ENCODE data around the gene SIK1. TPM values are rescaled to one million over a fixed set of nuclear protein-coding genes. Genes with fewer than 3 reads are reported as not detected.
"Not testable (repeated sequence)": the region's sequence is repeated elsewhere in the genome, so short reads cannot be mapped to it uniquely, and the experiment has no call there.

Gene SIK1
- 5.6 and 7.1 TPM in 2 replicates for total RNA-seq

DNA sequence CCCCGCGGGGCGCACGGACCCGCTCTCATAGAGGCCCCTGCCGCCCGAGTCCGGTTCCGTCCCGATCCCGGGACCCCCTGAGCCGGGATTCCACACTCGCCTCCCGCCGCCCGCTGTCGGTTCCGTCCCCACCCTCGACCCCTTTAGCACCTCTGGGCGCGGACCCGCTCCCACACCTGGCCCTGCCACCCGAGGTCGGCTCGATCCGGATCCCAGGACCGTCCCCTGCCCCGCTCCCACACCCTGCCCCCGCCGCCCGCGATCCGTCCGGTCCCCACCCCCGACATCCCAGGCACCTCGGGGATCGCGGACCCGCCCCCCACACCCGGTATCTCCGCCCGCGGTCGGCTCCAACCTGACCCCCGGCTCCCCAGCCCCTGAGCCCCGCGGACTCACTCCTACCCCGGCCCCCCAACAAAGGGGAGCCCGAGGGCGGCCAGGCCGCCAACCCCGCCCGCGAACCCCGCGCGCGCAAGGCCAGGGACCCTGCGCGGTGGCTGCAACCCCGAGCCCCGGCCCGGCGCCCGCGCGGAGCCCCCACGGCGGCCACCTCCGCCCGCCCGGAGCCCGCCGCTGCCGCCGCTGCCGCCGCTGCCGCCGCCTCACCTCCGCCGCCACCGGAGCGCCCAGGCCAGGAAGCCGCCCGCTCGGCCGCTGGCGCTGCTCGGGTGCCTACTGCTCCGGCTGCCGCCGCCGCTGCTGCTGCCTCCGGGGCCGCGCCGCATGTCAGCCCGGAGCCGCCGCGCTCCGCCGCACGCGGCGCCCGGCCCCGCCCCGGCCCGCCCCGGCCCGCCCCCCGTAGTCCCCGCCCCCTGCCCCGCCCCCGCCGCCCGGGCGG is at the start of gene SIK1:
SIK1 (minus strand) TSS at position 728 of the 838 bp plus-strand sequence. CDS start 953 bp downstream, outside the sequence.
- H3K36me3 Mint-ChIP-seq (ENCODE audit: low read depth); H3K27ac Mint-ChIP-seq; H3K4me1 Mint-ChIP-seq (ENCODE audit: low read depth); DNase-seq (ENCODE audit: low spot score); H3K4me3 Mint-ChIP-seq (ENCODE audit: low read depth); H3K27me3 Mint-ChIP-seq (ENCODE audit: low read depth); H3K9me3 Mint-ChIP-seq; intact Hi-C loops (cut with micrococcal nuclease): not testable (repeated sequence)

DNA sequence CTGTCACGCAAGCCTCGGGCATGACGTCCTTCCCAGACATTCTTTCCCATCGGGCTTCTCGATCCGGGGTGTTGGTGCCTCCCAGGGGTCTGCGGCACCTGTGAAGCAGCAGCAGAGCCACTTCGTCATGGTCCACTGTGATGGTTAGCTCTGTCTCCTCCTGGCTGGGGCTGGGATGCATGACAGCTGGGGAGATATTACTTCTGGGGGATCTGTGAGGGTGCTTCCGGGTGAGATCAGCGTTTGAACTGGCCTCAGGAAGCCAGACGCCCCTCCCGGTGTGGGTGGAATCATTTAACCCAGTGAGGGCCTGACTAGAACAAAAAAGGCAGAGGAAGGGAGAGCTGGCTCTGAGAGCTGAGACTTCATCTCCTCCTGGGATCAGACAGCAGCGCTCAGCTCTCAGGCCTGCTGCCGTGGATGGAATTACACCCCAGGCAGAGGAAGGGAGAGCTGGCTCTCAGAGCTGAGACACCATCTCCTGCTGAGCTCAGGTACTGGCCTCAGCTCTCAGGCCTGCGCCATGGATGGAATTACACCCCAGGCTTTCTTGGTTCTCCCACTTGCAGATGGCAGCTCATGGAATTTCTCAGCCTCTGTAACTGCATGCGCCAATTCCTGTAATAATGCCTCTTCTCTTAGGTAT is 44.8 kb upstream of the SIK1 start:
- DNase-seq (ENCODE audit: low spot score); H3K4me3 Mint-ChIP-seq (ENCODE audit: low read depth); H3K4me1 Mint-ChIP-seq (ENCODE audit: low read depth); H3K9me3 Mint-ChIP-seq; intact Hi-C loops (cut with micrococcal nuclease); H3K27ac Mint-ChIP-seq; H3K36me3 Mint-ChIP-seq (ENCODE audit: low read depth); H3K27me3 Mint-ChIP-seq (ENCODE audit: low read depth): not testable (repeated sequence)

DNA sequence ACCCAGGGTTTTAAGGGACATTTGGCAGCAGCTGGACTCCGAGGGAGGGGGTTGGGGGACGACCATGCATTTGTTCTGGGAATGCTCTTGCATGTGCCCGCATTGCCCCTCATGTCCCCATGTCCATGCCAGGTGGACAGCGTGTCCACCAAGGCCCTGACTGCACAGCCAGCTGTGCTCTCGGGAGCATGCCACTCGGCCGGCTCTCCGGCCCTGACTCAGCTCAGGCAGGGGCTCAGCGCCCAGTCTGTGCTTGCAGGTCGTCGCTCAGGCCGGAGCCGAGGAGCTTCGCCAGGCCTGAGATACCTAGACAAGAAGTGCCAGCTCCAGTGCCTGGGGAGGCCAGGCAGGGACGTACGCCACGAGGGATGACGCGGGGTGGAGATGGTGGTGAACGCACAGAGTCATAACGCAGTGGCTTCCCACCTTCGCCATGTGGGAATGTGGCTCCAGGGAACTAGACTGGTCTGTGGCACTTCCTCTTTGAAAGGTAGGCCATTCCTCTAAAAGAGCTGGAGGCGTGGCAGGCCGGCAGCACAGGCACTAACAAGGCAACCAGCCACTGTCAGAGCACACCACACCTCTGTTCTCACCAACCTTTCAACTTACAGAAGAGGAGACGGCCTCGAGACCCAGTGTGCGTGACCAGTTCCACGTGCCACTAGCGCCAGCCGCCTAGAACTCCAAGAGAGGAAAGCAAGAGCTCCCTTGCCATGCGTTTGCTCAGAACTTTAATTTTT is 43.0 kb upstream of the SIK1 start:
- intact Hi-C loops (cut with micrococcal nuclease); H3K9me3 Mint-ChIP-seq; H3K4me1 Mint-ChIP-seq (ENCODE audit: low read depth); H3K27me3 Mint-ChIP-seq (ENCODE audit: low read depth); DNase-seq (ENCODE audit: low spot score); H3K4me3 Mint-ChIP-seq (ENCODE audit: low read depth); H3K27ac Mint-ChIP-seq; H3K36me3 Mint-ChIP-seq (ENCODE audit: low read depth): not testable (repeated sequence)

DNA sequence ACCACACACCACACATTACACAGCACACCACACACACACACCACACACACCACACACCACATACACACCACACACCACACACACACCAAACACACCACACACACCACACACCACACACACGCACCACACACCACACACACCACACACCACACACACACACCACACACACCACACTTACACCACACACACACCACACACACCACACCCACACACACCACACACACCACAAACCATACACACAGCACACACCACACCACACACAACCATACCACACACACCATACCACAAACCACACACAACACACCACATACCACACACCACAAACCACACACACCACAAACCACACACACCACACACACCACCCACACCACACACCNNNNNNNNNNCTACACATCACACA is 40.9 kb upstream of the SIK1 start:
- Mint-ChIP-seq H3K27me3 (ENCODE audit: low read depth) (no peaks in the 10 kb centered on the region), H3K4me3 (ENCODE audit: low read depth) (no peak overlapping the region), H3K27ac (no peak overlapping the region), H3K36me3 (ENCODE audit: low read depth) (no peaks in the 10 kb centered on the region), H3K9me3 (no peaks in the 10 kb centered on the region), H3K4me1 (ENCODE audit: low read depth) (no peaks in the 10 kb centered on the region)
- intact Hi-C loops (cut with micrococcal nuclease): no loop called here
- no peak for DNase-seq (ENCODE audit: low spot score)

DNA sequence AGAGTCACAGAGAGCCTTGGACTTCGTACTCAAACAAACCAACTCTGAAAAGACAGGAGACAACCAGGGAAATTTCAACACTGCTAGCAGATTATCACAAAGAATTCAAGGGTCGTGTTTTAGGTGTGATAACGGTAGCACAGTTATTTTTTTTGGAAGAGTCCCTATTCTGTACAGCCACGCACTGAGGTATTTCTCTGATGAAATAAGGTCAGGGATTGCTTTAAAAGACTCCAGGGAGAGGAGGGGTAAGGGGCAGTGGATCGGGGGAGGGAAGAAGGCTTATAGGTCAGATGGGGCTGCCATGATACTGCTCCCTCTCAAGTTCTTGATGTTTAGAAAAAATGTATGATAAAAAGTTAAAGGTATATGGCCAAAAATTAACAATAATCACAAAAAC is 38.2 kb upstream of the SIK1 start:
- DNase-seq (ENCODE audit: low spot score); intact Hi-C loops (cut with micrococcal nuclease); H3K36me3 Mint-ChIP-seq (ENCODE audit: low read depth); H3K4me1 Mint-ChIP-seq (ENCODE audit: low read depth); H3K4me3 Mint-ChIP-seq (ENCODE audit: low read depth); H3K9me3 Mint-ChIP-seq; H3K27me3 Mint-ChIP-seq (ENCODE audit: low read depth); H3K27ac Mint-ChIP-seq: not testable (repeated sequence)

DNA sequence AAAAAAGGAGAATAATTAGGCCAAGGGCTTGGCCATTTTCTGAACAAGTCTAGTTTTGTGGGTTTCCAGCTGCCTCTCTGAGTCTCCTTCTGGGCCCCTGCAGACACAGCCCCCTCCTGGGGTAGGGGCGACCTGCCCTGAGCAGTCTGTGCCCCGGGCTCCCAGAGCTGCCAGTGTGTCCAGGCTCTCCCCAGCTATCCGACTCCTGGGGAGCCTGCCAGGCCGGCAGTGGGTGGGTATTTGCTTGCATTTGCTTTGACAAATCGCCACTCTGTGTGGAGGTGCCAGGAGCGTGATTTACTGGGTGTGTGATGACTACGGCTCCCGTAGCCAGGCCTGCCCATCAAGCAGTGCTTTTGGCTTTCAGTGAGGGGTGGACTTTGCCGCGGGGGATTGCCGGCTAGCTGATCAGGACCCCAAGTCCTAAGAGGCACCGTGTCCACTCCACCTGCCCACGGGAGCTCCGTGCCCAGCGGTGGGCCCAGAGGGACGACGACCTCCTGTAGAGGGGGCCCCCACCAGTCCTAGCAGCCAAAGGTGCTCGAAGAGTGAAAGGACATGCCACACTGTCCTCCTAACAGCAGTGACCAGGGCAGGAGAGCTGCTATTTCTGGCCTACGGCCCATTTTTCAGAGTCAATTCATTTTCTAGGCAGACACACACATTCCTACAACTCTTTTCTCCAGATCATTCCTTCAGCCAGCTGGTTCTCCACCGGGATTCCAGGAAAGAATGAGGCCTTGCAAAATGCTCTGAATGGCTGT is 36.7 kb upstream of the SIK1 start:
- intact Hi-C loops (cut with micrococcal nuclease); DNase-seq (ENCODE audit: low spot score); H3K27ac Mint-ChIP-seq; H3K4me3 Mint-ChIP-seq (ENCODE audit: low read depth); H3K27me3 Mint-ChIP-seq (ENCODE audit: low read depth); H3K4me1 Mint-ChIP-seq (ENCODE audit: low read depth); H3K36me3 Mint-ChIP-seq (ENCODE audit: low read depth); H3K9me3 Mint-ChIP-seq: not testable (repeated sequence)

DNA sequence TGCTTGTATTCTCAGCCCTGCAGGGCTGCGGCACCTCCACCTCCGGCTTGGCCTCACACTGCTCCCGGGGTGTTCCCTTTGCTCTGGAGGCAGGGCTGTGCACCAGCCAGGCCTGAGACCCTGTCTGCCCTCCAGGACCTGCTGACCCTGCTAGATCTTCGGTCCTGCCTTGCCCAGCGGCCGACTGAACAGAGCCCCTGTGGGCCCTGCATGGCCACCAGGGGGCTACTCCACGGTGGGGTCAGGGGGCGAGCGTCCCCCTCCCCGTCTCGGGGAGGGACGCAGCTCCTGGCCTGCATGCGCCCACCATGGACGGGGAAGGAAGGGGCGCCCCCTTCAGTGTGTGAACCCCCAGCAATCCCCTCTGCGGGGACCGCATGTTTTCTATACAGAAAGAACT is 36.0 kb upstream of the SIK1 start:
- H3K4me3 Mint-ChIP-seq (ENCODE audit: low read depth); H3K9me3 Mint-ChIP-seq; H3K27ac Mint-ChIP-seq; H3K36me3 Mint-ChIP-seq (ENCODE audit: low read depth); DNase-seq (ENCODE audit: low spot score); intact Hi-C loops (cut with micrococcal nuclease); H3K27me3 Mint-ChIP-seq (ENCODE audit: low read depth); H3K4me1 Mint-ChIP-seq (ENCODE audit: low read depth): not testable (repeated sequence)

DNA sequence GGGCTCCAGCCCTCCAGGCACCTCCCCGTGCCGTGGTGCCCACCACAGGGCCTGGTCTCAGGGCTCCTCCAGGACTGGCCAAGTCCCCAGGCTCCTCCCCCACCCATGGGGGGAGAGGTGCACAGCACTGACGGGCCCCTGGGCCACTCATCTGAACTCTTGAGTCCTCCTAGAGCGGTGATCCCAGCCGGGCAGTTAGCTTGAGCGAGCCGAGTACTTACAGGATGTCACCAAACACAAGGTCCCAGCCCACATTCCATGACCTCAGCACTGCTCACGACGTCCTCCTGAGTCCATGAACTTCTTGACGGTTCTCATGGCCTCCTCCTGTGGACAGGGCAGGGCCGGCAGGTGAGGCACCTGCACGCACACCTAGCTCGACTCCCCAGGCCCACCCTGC is 33.5 kb upstream of the SIK1 start:
- intact Hi-C loops (cut with micrococcal nuclease); H3K4me1 Mint-ChIP-seq (ENCODE audit: low read depth); H3K27ac Mint-ChIP-seq; H3K9me3 Mint-ChIP-seq; DNase-seq (ENCODE audit: low spot score); H3K36me3 Mint-ChIP-seq (ENCODE audit: low read depth); H3K27me3 Mint-ChIP-seq (ENCODE audit: low read depth); H3K4me3 Mint-ChIP-seq (ENCODE audit: low read depth): not testable (repeated sequence)

DNA sequence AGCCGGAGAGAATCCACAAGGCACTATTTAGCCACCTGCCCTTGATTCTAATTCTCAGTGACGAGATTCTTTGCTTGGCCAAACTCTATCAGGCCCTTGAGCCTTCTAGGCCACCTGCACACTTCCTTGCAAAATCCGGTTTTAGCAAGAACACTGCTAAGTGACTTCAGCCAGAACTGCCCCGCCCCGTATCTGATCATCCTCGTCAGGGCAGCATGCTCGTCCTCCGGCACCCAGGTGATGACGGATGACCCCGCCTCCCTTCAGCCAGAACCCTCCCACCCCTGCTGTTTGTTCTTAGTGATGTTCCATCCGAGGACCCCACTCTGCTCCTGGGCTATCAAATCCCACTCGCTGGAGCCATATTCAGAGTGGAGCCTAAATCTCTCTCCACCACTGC is 32.1 kb upstream of the SIK1 start:
- H3K4me1 Mint-ChIP-seq (ENCODE audit: low read depth); H3K36me3 Mint-ChIP-seq (ENCODE audit: low read depth); H3K27ac Mint-ChIP-seq; DNase-seq (ENCODE audit: low spot score); H3K27me3 Mint-ChIP-seq (ENCODE audit: low read depth); H3K9me3 Mint-ChIP-seq; intact Hi-C loops (cut with micrococcal nuclease); H3K4me3 Mint-ChIP-seq (ENCODE audit: low read depth): not testable (repeated sequence)

DNA sequence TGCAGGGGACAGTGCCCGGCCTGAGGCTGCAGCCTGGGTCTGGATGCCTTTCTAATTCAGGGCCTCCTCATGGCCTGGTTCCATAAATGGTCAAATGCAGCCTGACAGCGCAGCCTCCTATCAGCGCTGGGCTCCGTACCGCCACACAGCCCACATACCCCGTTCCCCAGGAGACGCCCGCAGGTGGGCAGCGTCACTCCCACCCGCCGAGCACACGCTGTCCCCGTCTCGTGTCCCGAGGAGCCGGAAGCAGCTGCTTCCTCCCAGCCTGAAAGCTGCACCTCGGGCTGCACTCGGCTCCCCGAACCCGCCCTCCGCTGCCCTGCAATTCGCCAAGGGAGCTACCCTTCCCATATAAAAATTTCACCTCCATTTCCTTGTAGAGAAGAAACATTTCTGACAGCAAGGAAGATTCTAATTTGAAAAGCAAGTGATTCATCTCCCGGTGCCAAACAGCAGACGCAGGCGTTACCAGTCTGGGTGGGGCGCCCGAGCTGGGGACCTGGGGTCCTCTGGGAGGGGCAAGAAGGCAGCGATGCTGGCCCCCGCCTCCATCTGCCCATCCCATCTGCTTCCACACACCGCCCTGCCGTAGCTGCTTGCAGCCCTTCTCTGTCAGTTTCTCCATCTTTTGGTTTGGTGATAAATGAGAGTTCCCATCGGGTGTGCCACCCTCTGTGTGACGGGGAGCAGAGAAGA is 29.8 kb upstream of the SIK1 start:
- H3K36me3 Mint-ChIP-seq (ENCODE audit: low read depth); H3K4me3 Mint-ChIP-seq (ENCODE audit: low read depth); H3K9me3 Mint-ChIP-seq; H3K27me3 Mint-ChIP-seq (ENCODE audit: low read depth); H3K27ac Mint-ChIP-seq; H3K4me1 Mint-ChIP-seq (ENCODE audit: low read depth); intact Hi-C loops (cut with micrococcal nuclease); DNase-seq (ENCODE audit: low spot score): not testable (repeated sequence)

DNA sequence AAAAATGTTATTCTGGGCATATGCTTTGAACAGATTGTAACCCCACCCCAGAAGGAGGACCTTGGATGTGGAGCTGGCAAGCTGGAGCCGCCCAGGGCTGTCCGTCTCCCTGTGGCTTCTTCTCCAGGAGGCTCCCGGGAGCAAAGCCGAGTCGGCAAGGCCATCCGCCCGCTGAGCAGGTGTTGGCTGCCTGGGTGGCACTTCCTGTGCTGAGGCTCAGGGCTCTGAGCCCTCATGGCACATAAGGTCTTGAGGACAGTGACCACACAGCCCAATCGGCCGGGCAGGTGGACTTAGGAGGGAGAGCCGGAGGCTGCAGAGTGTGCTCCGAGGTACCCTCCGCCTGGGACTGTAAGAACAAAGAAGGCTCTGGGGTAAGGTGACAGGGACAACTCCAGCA is 28.8 kb upstream of the SIK1 start:
- H3K27ac Mint-ChIP-seq; intact Hi-C loops (cut with micrococcal nuclease); H3K36me3 Mint-ChIP-seq (ENCODE audit: low read depth); H3K9me3 Mint-ChIP-seq; H3K4me1 Mint-ChIP-seq (ENCODE audit: low read depth); H3K4me3 Mint-ChIP-seq (ENCODE audit: low read depth); DNase-seq (ENCODE audit: low spot score); H3K27me3 Mint-ChIP-seq (ENCODE audit: low read depth): not testable (repeated sequence)

DNA sequence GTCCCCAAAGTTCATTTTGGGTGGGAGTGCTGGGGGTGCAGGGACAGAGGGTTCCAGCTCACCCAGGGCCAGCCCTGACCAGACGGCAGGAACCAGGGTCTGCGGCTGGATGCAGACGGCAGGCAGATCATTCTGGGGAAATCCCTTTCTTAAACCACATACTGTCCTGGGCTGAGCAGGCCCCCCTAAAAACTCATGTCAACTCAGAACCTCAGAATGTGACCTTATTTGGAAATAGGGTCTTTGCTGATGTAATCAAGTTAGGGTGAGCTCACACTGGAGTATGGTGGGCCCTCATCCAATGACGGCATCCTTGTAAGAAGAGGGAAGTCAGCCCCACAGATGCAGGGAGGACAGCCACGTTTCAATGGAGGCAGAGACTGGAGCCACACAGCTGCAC is 27.2 kb upstream of the SIK1 start:
- H3K9me3 Mint-ChIP-seq; H3K36me3 Mint-ChIP-seq (ENCODE audit: low read depth); DNase-seq (ENCODE audit: low spot score); intact Hi-C loops (cut with micrococcal nuclease); H3K27me3 Mint-ChIP-seq (ENCODE audit: low read depth); H3K4me3 Mint-ChIP-seq (ENCODE audit: low read depth); H3K27ac Mint-ChIP-seq; H3K4me1 Mint-ChIP-seq (ENCODE audit: low read depth): not testable (repeated sequence)
